ENCODE measurements around the gene DFFA.
"Not testable (repeated sequence)": the region's sequence is repeated elsewhere in the genome, so short reads cannot be mapped to it uniquely, and the experiment has no call there.

The DFFA gene, protein sequence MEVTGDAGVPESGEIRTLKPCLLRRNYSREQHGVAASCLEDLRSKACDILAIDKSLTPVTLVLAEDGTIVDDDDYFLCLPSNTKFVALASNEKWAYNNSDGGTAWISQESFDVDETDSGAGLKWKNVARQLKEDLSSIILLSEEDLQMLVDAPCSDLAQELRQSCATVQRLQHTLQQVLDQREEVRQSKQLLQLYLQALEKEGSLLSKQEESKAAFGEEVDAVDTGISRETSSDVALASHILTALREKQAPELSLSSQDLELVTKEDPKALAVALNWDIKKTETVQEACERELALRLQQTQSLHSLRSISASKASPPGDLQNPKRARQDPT

GRCh38 chr1:10472220-10473144 lies at the start of gene DFFA:
DFFA (minus strand) TSS chr1:10472529; CDS start chr1:10472458, 71 bp downstream.
- peak; percentile 100 for DNase-seq

- DNase-seq, result no peak
These were observed 49.3 kb upstream of the DFFA start for GRCh38 chr1:10521537-10522157.

DNA sequence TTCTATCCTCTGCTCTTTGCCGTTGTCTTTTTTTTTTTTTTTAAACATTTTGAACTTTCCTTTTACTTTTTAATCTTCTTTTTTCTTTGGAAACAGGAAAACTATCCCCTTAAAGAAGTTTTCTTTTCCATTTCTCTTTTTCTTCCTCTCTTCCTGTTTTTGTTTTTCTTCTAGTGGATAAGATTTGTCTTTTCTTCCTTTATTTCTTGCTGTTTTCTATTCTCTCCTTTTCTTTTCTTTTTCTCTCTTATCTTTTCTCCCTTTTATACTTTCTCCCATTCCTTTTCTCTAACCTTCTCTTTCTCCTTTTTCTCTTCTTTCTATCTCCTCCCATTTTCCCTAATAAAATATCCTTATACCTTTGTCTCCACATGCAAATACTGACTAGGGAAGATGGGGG lies 48.6 kb upstream of the DFFA start:
- DNase-seq, result no peak

- DNase-seq, result no peak
These were observed 48.2 kb upstream of the DFFA start for GRCh38 chr1:10520497-10520896.

DNA sequence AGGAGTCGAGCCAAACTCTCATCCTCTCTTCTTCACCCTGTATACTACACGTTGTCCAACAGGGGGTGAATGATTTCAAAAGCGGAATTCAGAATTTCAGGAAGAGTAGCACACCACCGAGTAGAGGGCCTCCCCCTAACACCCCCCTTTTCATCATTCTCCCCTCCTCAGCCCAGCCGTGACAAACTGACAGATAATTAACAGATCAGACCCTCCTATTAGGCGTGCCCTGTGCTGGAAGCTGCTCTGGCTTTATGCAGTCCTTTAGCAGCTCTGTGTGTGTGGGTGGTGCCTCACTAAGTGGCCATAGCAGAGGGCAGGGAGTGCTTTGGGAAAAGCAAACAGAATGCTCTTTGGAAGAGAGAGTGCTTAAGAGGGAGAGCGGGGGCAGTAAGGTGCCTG lies 46.7 kb upstream of the DFFA start:
- DNase-seq, result peak; percentile 97

DNA sequence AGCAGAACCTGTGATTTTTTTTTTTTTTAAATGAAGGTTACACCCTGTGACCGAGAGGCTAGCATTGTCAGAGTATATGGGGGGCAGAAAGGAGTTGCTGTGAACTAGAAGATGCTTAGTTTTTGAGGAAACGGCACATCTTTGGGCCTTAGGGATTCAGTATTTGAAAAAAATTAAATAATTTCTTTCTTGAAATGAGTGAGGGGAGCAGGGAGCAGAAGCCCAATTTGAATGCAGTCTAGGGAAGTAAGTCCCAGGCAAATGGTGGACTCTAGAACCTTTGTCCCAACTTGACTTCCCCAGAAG lies 45.3 kb upstream of the DFFA start:
- DNase-seq, result no peak

- no peak for DNase-seq
These were observed 44.8 kb upstream of the DFFA start for GRCh38 chr1:10516925-10517676.

DNA sequence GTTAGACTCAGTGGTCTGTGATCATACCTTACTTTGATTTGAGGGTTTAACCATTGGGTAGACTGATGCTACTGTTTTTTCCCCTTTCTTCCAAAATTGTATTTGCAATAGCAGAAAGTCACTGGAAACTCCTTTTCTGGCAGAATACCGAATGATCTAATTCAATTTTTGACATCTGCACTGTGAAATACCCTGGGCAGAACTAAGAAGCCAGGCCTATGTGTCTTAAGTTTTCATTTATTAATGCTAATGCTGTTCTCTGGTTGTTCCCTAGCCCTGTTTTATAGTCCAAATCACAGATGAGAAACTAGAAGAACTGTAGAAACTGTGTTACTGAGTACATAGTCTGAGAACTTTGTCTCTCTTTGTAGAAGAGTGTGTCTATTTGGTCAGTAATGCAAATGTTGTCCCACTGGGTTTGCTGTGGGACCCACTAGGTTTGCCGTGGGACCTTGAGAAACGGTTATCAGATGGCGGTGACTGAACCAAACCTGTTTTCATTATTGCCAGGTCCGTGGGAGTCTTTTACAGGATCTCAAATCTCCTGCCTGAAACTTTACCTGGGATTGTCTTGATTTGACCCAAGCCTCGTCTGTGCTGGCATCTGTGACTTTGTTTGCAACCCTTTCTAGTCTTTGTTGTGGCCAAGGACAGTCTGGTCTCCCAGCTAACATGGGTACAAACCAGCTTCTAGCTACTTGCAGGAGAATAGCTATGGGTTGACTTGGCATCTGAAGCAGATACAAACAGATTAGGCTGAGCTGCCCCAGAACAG lies 43.8 kb upstream of the DFFA start:
- DNase-seq, result no peak

DNA sequence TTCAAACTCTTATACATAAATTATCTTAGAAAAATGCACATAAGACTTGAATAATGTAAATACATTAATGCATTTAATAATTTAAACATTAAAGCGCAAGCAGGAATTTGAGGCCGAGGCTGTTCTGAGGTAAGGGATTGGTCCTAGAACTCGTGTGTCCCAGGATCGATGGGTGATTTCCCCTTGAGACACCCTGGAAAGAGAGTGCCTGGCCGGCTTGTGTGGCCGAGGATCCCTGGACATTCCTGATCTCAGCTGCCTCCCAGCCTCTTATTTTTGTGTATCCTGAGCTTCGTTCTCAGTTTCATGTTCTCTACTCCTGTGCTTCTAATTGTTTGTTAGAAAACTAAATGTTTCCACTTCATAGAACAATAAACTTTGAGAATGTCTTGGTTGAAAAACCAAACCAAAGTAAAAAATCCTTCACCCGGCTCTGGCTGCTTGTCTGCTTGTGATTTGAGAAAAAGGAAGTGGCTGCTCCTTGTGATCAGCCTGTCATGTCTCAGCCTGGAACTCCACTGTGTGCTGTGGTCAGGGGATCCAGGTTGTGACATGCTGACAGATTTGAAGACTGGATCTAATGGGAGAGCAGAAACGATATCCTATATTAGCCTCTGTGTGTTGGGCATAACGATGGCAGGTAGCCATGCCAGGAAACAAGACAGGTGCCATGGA lies 43.1 kb upstream of the DFFA start:
- no peak for DNase-seq

GRCh38 chr1:10514490-10515235 lies 42.3 kb upstream of the DFFA start:
- peak; percentile 91 for DNase-seq

GRCh38 chr1:10513199-10513598 lies 40.9 kb upstream of the DFFA start:
- DNase-seq, result no peak

DNA sequence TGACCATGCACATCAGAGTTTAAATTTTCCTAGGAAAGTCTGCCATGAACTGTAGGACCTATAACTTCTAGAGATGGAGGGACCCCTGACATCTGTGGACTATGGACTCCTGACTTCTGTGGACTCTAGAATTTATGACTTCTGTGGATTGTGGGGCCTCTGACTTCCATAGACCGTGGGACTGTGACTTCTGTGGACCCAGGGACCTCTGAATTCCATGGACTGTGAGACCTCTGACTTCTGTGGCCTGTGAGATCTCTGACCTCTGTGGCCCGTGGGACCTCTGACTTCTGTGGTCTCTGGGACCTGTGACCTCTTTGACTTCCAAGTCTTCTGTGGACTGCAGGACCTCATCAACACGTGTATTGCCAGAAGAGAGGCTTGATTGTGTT lies 39.2 kb upstream of the DFFA start:
- DNase-seq, result no peak

- peak; percentile 60 for DNase-seq
These were observed 38.5 kb upstream of the DFFA start for GRCh38 chr1:10510520-10511493.

DNA sequence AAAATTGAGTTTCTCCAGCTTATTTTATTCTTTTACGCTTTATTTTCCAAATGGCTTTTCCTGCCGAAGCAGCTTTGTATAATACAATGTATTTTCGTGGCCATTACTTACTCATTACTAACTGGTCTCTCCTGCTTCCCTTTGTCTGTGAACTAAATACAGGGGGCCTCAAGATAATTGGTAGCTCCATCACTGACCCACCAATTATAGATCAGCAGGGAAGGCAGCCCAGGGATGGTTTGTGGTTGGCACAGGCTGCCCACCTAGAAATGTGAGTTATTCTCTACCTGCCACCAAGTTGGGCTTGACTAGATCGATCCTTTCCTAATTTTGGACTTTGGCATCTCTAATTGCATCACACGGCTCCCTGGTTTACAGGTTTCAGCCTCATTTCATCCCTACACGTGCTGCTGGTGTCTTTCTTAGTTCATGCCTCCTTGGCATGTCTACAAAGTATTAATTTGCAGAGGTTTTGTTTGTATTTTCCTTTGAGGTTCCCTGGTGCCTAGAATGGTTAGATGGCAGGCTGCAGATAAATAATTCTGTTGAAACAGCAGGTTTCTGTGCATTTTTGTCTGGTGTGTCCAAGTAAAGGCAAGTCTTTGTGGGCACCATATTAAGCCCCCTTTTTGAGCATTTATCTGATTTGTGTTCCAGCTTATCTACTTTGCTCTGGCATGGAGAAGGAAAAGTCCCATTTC lies 37.6 kb upstream of the DFFA start:
- DNase-seq, result no peak

GRCh38 chr1:10508511-10508951 lies 36.2 kb upstream of the DFFA start:
- peak; percentile 65 for DNase-seq

DNA sequence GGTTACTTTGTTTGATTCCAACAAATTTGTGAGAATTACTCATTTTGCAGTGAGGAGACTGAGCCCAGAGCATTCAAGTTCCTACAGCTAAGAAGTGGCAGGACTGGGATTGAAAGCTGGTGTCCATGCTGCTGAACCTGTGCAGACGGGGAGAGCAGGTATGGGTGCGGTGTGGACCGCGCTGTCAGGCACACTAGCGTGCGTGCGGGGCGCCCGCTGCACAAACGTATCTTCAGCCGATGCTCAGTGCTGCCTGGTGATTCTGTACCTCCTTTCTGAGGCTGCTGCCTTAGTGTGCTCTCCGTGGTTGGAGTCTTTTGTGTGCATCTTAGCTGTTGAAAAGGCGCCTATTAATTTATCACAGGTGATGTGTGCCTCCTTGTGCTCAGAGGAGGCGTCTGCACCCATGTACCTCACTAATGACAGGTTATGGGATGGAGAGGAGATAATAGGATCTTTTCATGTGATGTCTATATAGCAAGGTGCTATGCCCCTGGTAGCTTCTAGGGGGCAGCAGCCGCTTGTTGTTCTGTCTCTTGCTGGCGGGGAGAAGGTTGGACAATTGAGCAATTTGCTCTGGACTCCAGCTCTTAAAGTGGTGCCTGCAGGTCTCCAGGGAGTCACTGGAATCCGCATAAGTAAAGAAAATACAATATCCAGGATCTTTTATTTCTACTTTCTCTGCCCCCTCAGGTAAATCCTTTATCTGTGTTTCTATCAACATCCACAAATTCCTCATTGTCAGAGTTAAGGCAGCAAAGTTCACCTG lies 35.0 kb upstream of the DFFA start:
- DNase-seq, result peak; percentile 80

GRCh38 chr1:10506677-10507047 lies 34.3 kb upstream of the DFFA start:
- no peak for DNase-seq

DNA sequence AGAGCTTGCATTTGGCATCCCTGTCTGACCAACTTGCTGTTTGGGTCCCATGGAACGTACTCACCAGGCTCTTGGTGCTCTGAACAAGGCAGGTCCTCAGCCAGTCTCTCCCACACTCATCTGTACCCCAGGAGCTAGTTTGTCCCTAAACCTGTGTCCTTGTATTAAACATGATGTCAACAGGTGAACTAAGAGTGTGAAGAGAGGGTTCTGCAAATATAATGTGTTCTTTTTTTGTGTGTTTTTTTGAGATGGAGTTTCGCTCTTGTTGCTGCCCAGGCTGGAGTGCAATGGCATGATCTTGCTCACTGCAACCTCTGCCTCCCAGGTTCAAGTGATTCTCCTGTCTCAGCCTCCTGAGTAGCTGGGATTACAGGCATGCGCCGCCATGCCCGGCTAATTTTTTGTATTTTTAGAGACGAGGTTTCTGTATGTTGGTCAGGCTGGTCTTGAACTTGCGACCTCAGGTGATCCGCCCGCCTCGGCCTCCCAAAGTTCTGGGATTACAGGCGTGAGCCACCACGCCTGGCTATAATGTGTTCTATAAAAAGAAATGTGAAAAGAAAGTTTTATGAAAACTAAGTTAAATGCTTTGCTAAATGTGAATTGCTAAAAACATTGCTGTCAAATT lies 33.8 kb upstream of the DFFA start:
- DNase-seq, result not testable (repeated sequence)

Measured in NCI-H510A (cell line).